GM12873 (cell line): Measurements from ENCODE around the gene PKDREJ.

Experiments used
- CTCF ChIP-seq: IDR thresholded peaks from 2 replicates; pipeline ENCODE4 v1.5.1; 2012; ENCODE audit warnings: low read depth, mild to moderate bottlenecking, moderate library complexity, low read length, control low read depth; ENCODE audit not compliant: insufficient read depth; ENCODE audit errors: missing control alignments

Gene PKDREJ

GRCh38 chr22:46299101-46299500 lies 36.0 kb upstream of the PKDREJ start:
- TF ChIP-seq CTCF, result no peak

DNA sequence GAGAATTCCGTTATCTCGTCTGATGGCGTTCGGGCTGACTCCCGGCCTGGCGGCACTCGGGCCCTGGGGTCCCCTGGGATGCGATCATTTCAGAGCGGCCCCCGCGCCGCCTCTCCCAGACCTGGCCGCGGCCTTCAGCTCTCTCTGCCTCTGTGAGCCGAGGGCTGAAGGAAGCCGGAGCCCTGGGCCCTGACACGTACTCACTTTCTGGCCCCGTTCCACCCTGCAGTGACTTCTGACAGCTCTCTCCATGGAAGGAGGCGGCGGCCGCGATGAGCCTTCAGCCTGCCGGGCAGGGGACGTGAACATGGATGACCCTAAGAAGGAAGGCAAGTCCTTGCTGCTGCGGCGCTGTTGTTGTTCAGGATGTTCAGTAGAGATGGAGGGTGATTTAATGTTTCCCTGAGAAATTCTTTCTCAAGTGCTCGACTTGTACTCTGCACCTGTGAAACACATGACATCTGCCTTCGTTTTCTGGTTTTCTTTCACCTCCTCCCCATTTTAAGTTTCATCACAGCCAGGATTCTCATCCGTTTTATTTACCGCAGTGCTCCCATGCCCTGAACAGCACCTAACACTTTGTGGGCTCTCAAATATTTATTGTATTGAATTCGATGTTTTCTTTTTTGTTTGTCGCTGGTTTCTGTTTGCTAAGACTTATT lies 34.1 kb upstream of the PKDREJ start:
- no peak for TF ChIP-seq CTCF

DNA sequence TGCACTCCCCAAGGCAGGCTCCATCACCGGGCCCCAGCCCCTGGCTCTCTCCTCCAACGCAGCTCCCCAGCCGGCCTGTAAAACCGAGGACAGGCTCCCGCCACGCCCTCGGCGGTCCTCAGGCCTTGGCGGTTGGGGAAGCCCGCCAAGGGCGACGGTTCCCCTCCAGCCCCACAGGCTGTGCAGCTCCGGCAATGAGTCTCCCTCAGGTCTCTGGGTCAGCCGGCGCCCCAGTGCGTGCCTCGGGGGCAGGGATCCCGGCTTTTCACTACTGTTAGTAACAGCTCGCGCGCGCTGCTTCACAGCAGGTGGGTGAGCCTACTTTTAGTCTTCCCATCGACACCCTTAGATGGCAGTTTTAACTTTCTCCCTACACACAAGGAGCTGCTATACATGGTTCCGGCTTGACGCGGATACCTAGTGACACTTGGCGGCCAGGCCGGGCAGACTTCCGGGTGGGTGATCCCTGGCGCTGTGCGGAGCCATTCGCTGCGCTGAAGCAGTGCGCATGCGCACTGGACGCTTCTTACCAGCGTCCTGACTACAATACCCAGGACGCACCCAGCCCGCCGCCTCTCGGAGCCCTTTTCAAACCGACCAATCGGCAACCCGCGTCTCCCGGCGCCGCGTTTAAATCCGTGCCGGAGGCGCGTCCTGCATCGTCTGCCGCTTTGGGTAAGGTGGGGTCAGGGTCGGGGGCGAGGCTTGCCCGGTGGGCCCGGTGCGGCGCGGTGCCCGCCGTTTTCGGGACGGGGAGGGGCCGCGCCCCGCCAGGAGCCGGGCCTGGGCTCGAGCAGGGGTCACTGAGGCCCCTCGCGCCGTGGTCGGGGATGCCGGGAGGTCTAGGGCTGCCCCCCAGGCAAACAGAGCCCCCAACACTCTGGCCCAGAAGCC lies 33.4 kb upstream of the PKDREJ start, which contains the start of gene GTSE1:
GTSE1 (plus strand) TSS at position 614 of the 894 bp plus-strand sequence. CDS start 531 bp downstream, outside the sequence.
- TF ChIP-seq CTCF, result peak; percentile 30

- no peak for TF ChIP-seq CTCF
Measured at GRCh38 chr22:46295277-46295971, 32.3 kb upstream of the PKDREJ start.

GRCh38 chr22:46294784-46295183 lies 31.6 kb upstream of the PKDREJ start:
- no peak for TF ChIP-seq CTCF

DNA sequence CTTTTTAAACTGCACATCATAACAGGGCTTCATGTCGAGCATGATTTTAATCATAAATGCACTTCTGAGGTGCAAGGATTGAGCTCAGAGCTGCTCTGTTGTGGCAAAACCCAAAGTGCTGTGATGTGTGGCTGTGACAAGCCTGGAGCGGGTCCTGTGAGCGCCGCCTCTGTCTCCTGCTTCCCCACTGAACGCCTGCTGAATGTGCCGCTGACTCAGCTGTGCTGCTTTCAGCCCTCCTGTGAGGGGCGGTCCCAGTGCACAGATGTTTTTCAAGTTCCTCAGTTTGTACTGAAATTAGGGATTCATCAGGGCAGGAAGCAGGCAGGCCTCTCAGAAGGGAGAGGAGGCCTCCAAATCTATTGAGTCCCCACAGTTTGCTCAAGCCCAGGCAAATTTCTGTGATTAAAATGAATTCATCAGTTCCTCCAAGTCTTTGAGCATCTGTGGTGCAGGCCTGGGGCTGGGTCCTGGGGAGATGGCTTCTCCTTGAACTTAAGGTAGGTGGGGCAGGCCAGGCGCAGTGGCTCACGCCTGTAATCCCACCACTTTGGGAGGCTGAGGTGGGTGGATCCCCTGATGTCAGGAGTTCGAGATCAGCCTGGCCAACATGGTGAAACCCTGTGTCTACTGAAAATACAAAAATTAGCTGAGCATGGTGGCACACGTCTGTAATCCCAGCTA lies 30.6 kb upstream of the PKDREJ start:
- TF ChIP-seq CTCF, result no peak
